GM13976 (cell line): ENCODE data around the gene CTDSPL2.
"Not testable (repeated sequence)": the region's sequence is repeated elsewhere in the genome, so short reads cannot be mapped to it uniquely, and the experiment has no call there.

ENCODE experiments used
- DNase-seq: peaks from one replicate; pipeline ENCODE4 v3.0.0; 2012; ENCODE audit warnings: low spot score
- CTCF ChIP-seq: IDR thresholded peaks from 2 replicates; pipeline ENCODE4 v1.5.1; 2012; ENCODE audit warnings: borderline replicate concordance, mild to moderate bottlenecking; ENCODE audit not compliant: insufficient read depth; ENCODE audit errors: extremely low read depth, missing control alignments, control extremely low read depth
- in situ Hi-C: fragments of 300-500 bp; cut with MboI; formaldehyde crosslinking; loops from one replicate; pipeline ENCODE4 v1.12.0; 2022; ENCODE audit warnings: low sequenced_read_pairs, mixed read lengths, inconsistent platforms; ENCODE audit not compliant: unreplicated experiment

The CTDSPL2 gene

GRCh38 chr15:44447772-44448376, 20.4 kb downstream of the CTDSPL2 start:
- in situ Hi-C loops, result no loop called here
- no peak for DNase-seq
- no peak for TF ChIP-seq CTCF

- no peak for DNase-seq
- TF ChIP-seq CTCF, result no peak
- in situ Hi-C loops, result no loop called here
Observed at GRCh38 chr15:44450172-44450571, 22.7 kb downstream of the CTDSPL2 start.

DNA sequence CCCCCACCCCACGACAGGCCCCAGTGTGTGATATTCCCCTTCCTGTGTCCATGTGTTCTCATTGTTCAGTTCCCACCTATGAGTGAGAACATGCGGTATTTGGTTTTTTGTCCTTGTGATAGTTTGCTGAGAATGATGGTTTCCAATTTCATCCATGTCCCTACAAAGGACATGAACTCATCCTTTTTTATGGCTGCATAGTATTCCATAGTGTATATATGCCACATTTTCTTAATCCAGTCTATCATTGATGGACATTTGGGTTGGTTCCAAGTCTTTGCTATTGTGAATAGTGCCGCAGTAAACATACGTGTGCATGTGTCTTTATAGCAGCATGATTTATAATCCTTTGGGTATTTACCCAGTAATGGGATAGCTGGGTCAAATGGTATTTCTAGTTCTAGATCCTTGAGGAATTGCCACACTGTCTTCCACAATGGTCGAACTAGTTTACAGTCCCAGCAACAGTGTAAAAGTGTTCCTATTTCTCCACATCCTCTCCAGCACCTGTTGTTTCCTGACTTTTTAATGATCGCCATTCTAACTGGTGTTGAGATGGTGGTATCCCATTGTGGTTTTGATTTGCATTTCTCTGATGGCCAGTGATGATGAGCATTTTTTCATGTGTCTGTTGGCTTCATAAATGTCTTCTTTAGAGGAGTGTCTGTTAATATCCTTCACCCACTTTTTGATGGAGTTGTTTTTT, 26.3 kb downstream of the CTDSPL2 start:
- DNase-seq, in situ Hi-C loops: not testable (repeated sequence)

DNA sequence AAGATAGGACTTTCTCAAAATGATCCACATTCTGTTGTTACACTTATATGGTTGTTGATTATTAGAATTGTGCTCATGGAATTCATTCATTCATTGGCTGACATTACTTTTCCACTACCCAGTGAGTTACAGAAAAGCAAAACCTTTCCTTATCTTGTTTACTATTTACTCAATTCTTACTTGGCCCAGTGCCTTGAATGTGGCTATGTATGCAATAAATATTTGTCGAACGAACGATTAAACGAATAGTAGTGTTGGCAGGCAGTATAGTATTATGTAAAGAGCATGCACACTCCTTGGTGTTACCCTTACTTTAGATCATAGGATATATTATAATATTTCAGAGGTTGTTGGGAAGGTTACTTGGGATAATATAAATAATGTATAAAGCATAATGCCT, 31.0 kb downstream of the CTDSPL2 start:
- no peak for TF ChIP-seq CTCF
- in situ Hi-C loops, result no loop called here
- no peak for DNase-seq

DNA sequence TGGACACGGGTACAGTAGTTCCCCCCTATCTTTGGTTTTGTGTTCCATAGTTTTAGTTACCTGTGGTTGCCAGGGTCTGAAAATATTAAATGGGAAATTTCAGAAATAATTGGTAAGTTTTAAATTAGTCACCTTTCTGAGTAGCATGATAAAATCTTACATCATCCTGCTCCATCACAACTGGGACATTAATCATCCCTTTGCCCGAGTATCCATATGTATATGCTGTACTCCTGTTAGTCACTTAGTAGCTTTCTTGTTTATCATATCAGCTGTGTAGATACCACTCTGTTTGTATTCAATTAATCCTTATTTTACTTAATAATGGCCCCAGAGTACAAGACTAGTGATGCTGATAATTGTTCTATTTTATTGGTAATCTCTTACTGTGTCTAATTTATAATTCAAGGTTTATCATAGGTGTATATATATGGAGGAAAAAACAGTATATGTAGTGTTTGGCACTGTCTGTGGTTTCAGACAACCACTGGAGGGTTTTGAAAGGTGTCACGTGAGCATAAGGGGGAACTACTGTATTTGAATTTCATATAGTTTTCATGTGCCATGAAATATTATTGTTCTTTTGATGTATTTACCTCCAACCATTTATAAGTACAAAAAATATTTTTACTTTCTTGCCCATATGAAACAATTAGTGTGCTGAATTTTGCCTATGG, 41.4 kb downstream of the CTDSPL2 start:
- DNase-seq, result no peak
- TF ChIP-seq CTCF, result no peak
- in situ Hi-C loops, result no loop called here

- no peak for DNase-seq
- TF ChIP-seq CTCF, result no peak
- in situ Hi-C loops, result no loop called here
Observed at GRCh38 chr15:44471885-44472455, 44.5 kb downstream of the CTDSPL2 start.

- in situ Hi-C loops, result no loop called here
- DNase-seq, result no peak
- TF ChIP-seq CTCF, result no peak
Observed at GRCh38 chr15:44479343-44479742, 51.9 kb downstream of the CTDSPL2 start.
